SK-N-DZ (cell line): ENCODE measurements around the gene STK32B.
"Not testable (repeated sequence)": the region's sequence is repeated elsewhere in the genome, so short reads cannot be mapped to it uniquely, and the experiment has no call there.

Experiments
- DNase-seq: peaks from one replicate; pipeline ENCODE4 v3.0.0-alpha.2; 2015; ENCODE audit warnings: low spot score

The STK32B gene

DNA sequence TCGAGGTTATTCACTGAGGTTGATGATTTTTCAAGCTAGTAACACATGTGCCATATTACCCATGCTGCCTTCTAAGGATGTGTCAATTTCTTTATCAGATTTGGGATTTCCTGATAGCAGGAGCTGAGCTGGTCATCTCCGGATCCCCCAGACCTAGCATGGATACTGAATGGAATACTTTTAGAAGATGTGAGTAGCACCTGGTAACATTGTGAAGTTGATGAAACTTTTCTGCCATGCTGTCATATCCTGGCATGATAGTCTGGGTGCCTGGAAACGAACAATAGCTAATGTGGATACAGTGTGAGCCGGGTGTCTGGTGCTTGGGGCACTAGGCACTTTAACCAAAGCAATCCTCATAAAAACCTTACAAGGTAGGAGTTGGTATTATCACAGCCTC, 21.1 kb upstream of the STK32B start:
- DNase-seq: no peak

DNA sequence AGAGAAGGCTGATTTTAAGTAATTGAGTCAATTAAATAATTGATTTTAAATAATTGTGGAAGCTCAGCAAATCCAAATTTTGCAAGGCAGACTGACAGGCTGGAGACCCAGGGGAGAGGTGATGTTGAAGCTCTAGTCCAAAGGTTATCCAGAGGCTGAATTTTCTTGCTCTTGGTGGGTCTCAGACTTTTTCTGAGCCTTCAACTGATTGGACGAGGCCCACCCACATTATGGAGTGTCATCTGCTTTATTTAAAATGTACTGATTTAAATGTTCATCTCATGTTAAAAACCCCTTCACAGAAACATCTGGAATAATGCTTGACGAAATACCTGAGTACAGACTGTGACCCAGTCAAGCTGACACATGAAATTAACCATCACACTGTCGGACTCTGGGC, 20.4 kb upstream of the STK32B start:
- no peak for DNase-seq

DNA sequence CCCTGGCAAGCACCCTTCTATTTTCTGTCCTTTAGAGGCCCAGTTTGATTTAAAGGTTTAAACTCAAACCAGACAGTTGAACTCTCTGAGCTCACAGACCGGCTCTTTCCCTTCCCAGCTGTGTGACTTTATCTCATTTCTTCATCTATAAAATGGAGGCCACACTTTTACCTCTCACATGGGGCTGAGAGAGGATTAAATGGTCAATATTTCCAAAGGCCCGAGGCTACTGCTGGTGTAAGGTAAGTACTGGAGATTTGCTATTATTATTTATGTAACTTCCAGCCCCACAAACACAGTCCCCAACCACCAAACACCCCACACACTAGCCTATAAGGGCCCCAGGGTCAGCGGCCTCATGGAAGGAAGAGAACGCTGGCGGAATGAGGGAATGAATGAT, 18.5 kb upstream of the STK32B start:
- DNase-seq: peak; percentile 17

DNA sequence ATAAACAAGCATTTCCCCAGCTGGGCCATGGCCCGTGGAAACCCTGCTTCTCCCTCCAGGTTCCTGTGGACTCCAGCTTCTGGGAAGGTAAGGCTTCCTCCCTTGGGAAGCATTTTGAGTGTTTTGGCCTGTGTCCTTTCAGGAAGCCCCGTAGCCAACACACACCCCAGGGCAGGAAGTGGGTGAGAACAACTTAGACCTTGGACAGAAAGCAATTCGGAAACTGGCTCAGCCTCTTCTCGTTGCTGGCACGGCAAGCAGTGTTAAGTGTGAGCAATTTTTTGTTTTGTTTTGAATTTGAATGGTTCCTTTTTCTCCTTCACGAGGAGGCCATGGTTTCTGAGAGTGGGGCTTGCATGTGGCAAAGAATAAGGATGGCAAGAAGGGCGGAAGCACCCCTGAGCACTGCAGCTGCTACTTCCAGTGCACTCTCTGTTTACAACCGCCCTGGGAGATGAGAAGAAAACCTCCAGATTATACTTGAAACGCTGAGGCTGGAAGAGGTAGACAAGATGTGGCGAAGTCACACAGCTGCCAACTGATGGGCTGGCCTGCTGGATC, 17.9 kb upstream of the STK32B start:
- no peak for DNase-seq

DNA sequence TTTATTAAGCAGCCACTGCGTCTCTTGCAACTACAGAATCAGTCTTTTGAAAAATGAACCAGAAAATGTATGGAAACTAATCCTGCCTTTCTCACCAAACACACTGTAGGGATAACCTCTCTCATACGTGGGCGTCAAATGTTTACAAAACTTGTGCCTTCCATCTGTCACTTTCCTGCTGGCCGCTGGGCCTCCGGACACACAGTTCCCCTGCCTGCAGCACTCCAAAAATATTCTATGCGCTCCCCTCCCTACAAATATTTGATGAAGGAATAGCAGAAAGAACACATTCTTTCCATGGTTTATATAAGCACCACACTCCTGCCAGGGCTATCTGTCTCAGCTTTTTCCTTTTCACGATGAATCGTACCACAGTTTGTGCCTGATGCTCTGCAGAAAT, 17.1 kb upstream of the STK32B start:
- DNase-seq: no peak

DNA sequence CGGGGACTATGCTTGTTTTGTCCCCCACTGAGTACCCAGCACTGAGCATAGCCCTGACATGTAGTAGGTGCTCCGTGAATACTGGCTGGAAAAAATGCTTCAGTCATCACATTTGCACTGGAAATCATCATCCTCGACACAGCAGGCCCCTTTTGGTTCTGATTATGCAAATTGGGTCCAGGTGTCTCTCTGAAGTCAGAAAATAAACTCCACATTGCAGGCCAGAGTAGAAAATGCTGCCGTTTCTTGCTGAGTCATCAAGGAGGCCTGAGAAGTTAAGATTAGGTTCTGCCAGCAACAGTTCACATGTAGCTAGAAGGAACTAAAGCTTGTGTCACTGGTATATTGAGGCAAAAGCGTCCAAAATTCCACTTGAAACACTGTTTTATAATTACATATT, 15.0 kb upstream of the STK32B start:
- no peak for DNase-seq

DNA sequence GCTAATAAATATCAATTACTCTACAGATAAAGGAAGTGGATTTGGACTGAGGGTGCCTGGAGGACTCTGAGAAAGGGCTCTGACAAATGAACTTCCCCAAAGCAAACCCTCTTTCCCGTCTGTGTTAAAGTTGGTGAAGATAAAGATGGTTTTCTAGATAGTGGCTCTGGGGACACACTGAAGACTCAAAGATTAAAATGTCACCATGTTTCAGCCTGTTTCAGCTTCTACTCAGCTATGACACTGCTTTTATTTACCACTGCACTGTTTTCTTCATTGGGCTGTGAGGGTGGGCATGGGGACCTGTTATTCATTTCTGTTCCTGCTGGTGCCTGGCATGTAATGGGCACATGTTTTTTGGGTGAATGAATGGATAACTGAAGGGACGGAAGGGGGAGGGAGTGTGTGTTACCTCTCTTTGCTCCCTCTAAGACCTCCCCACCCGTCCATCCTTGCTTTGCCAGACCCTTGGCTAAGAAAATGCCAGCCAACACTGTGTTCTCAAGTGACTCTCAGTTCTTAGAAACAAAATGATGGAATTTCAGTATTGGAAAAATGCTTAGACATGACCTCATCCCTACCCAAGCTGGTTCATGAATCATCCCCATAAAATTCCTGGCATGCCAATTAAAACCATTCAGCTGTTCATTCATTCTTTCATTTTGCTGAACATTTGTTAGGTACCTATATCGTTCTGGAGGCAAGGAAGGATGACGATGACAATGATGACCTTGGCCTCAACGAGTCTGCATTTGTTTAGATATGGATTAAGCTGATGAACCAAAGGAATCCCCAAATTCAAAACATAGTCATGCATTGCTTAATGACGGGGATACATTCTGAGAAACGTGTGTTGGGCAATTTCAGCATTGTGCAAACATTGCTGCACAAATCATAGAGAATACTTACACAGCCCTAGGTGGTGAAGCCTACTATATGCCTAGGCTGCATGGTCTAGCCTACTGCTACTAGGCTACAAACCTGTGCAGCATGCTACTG, 13.4 kb upstream of the STK32B start:
- no peak for DNase-seq

DNA sequence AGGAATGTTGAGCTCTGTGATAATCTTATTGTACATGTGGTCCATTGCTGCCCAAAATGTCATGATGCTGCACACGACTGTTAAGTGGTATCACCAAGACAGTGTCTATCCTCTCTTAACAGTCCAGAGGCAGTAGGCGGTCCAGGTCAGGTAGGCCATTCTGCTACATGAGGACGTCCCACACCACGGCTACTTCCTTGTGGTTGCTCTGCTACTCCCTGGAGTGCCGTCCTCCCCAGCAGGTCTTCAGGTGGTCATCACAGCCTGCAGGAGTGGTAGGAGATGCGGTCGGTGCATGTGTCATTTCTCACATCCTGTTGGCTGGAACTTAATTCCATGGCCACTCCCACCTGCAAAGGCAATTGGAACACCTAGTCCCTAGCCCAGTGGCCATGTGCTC, 11.5 kb upstream of the STK32B start:
- no peak for DNase-seq

DNA sequence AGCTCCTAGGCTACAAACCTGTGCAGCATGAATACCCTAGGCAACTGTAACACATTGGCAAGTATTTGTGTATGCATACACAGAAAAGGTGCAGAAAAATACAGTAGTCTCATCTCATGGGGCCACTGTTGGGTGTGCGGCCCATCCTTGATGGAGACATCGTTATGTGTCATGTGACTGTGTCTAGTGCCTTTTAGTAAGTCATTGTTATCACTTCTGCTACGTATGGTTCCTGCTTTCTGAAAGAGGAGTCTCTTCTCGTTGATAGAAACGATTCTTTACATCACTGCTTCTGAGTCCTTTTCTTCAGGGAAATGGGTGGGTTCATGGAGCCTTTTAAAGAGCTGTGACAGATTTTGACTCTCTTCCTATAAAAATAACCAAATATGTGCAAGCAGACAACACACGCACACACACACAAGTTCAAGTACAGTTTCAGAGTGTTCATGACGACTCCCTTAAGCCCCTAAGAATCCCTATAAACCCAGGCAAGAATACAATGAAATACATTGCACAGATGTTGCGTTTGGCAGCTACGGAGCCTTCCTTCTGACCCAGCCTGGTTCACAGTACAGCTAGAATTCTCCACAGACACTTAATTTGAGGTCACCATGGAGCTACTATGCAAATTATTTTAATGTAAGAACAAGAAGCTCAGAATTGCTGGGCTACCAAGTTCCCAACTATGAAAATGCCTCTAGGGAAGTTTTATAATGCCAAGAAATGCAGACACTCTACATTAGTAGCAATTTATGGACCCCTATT, 10.2 kb upstream of the STK32B start:
- DNase-seq: no peak

DNA sequence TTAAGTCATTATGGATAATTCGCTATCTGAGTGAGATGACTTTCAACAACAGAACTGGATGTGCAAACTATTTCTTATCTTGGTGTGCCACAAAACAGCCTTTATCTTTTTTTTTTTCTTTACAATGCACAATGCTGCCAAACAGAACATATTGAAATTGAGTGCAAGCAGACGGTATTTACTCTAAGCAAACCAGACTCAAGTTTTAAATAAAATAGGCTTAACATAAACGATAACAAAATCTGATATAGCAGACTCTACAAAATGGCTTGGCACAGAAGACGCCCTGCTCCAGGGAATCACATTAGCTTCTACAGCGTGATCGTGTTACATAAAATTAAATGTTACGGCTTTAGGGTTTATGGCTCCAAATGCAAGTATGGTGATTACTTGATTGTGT, 9.6 kb upstream of the STK32B start:
- no peak for DNase-seq

DNA sequence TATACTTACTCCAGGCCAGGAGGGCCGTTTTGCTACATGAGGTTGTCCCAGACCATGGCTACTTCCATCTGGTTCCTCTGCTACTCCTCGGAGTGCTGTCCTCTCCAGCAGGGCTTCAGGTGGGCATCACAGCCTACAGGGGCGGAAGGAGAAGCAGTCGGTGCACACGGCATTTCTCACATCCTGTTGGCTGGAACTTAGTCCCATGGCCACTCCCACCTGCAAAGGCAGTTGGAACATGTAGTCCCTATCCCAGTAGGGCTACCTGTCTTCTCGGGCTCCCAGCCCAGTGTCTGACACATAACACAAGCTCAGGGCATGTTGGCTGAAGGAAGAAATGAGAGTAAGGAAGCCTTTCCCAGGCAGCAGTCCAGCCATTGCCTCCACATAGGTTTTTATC, 7.7 kb upstream of the STK32B start:
- no peak for DNase-seq

DNA sequence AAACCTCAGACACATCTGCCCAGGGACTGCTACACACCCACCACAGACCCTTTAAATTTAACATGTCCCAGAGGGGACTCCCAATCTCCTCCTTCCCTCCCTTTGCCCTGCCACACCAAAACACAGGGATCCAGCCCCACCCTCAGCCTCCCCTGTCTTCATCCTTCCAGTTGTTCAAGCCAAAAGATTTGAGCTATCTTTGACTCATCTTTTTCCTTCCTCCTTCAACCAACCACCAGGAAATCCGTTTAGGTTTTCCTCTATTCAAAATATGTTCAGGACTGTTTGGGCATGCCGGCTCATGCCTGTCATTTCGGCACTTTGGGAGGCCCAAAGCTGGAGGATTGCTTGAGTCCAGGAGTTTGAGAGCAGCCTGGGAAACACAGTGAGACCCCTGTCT, 6.9 kb upstream of the STK32B start:
- DNase-seq: no peak

DNA sequence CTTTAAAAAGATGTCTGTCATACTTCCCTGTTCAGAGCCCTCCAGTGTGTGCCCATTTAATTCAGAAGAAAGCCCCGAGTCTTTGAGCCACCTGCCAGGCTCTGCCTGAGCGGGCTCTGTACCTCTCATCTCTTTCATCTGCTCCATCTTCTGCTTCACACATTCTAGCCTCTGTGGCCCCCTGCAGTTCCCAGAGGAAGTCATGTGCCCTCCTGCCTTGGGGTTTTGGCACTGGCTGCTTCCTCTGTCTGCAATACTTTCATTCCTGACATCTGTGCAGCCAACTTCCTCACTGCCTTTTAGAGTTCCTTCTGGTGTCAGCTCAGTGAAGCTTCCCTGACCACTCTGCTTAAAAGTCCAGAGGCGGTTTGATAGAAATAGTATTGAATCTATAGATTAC, 6.2 kb upstream of the STK32B start:
- DNase-seq: no peak

DNA sequence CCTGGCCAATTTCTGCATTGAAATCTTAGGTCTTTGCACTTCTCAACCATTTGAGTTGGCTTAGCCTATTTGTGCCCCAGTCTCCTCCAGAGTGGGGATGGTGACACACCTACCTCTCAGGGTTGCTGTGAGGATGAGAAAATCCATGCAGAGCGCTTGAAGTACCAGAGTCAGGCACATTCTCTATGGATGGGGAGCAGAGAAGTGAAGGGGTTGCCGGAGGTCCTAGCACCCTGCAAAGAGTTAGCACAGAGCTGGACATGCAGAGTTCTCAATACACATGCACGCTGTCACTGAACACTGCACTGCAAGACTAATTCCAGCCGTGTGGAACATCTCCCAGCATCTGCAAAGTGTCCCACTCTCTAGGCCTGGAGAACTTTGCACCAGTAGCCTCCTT, 2.6 kb upstream of the STK32B start:
- no peak for DNase-seq

DNA sequence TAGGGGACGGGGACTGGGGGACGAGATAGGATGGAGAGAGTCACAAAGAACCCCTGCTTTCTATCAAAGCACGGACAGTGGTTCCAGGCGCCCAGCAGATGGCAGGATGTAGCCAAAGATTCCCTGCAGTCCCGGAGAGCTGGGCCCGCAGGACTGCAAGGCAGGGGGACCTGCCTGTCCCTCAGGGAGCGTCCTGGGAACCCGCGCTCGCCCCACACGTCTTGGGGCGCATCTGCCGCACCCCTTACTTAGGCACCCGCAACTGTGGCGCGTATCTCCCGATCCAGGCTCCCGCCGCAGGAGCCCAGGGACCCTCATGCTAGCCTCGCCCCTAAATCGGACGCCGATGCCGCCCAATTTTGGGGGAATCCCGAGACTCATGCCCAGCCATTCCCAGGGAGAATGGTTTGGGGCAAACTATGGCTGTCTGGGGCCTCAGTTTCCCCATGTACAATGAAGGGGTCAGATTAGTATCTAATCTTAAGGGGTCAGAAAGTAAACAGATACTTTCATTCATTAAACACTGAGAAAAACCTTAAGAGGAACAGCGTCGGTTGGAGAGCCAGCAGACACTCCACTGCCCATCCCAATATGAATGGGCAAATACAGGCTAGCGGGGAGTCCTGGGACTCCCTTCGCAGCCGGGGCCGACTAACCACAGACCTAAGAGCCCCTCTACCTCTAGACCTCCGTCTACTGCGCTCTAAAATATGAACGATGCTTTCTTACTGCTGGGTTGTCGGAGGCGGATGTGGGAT, 581 bp upstream of the STK32B start:
- DNase-seq: peak; percentile 79

DNA sequence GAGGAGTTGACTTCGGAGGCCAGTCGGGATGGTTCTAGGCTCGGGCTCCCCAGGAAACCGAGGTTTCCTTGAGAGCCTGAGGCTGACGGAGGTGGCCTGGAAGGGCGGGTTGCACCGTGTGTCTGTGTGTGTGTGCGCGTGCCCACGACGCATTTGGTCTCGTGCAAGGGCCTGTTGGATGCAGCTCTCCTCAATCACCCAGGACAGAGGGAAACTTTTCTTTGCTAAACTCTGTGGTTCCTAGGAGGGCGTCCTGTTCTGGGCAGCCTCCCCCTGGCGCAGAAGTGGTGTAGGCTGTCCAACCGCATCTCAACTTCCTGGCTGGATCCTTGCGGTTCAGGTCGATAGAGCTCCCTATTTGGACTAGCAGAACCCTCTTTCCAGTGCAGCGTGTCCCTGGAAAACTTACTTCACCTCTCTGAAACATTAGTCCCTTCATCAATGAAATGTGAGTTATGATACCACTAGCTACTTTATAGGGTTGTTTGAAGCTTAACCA, 973 bp downstream of the STK32B start:
- no peak for DNase-seq

DNA sequence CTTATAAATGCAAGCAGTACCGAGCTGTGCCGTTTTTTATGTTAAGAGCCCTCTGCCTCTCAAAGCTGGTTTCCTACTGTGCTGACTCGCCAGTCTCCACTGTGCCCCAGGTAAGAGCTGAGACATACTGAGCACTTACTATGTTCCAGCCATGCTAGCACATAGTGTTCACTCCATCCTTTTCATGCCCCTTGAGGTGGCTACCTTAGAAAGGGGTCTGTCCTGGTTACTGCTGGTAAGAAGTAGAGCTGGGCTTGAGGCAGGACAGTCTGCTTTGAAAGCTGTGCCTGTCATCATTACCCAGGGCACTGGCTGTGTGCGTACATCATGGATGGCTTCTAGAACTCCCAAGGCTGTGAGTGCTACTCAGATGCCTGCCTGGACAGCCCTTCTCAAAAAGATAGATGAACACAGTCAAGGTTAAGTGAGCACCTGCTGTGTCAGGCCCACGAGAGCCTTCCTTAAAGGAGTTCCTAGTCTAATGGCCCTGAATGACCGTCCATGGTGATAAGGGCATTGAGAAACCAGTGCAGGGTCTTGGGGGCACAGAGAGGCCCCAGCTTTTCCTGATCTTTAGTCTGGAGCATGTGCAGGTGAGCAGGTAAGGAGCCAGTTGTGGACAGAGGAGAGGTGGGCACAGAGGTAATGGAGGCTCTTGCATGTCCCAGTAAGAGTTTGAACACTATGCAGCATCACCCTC, 1.6 kb downstream of the STK32B start:
- no peak for DNase-seq

DNA sequence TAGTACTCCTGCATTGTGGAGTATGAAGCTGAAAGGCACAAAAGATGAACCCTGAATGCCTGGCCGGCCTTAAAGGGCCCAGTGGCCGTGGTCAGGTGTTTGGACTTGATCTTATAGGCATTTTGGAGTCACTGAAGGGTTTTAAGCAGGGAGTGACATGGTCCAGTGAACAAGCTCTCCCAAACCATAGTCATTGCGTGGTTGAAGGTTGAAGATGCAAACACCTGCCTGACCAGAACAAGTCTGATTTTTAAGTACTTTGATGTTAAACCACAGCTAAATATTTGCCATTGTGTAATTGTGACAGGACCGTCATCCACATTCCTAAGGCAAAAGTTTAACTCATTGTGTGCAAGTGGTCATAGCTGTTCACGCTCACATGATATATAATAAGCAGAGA, 3.3 kb downstream of the STK32B start:
- no peak for DNase-seq

DNA sequence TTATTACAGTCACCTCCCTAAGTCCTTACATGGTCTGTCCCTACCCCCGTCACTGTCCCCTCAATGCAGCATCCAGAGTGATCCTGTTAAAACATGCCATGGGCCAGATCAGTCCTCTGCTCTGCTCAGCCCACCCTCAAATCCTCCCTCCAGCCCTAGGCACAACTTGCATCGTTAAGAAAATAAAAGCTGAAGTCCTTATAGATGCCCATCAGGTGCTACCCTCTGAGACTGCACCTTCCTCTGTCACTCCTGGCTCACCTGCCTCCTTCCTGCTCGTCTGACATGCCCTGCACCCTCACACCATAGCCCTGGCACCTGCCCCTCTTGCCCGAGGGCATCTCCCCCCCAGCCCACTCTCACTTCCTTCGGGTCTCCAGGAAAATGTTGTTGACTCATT, 4.1 kb downstream of the STK32B start:
- DNase-seq: no peak

DNA sequence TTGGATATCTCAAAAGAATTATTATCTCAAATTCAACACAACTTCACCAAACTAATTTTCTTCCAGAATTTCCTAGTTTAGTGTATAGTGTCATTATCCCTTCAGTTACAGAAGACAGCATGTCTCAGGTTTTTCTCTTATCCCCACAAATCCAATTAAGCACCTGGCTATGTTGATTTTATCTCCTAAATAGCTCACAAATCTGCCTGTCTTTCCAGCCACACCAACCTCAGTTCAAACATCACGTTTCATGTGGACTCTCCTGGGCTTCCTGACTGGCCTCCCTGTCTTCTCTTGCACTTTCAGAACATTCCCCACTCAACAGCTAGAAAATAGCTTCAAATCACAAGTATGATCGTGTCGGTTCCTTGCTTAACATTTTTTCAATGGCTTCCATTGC, 14.8 kb downstream of the STK32B start:
- DNase-seq: peak; percentile 90

DNA sequence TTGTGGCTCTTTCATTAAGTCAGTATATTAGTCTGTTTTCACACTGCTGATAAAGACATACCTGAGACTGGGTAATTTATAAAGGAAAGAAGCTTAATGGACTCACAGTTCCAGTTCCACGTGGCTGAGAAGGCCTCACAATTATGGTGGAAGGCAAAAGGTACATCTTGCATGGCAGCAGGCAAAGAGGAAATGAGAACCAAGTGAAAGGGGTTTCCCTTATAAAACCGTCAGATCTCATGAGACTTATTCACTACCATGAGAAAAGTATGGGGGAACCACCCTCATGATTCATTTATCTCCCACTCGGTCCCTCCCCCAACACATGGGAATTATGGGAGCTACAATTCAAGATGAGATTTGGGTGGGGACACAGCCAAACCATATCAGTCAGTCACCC, 15.7 kb downstream of the STK32B start:
- DNase-seq: not testable (repeated sequence)
